K562 (cell line): Measurements from ENCODE around the gene CUL4B. TPM values are rescaled to one million over a fixed set of nuclear protein-coding genes. Genes with fewer than 3 reads are reported as not detected.

Source experiments
- BCOR ChIP-seq: fragments of 450-650 bp; IDR thresholded peaks from 2 replicates; pipeline ENCODE4 v1.6.1; 2016
- CCAR2 ChIP-seq: fragments of 200-400 bp; formaldehyde crosslinking; IDR thresholded peaks from 2 replicates; pipeline ENCODE4 v1.6.1; 2017; ENCODE audit warnings: mild to moderate bottlenecking, low read depth, low read length
- DPF2 ChIP-seq: fragments of 450-650 bp; IDR thresholded peaks from 2 replicates; pipeline ENCODE4 v1.6.1; 2016
- E4F1 ChIP-seq: fragments of 250-450 bp; sonication (Bioruptor Pico); IDR thresholded peaks from 2 replicates; pipeline ENCODE4 v1.5.0; 2021; ENCODE audit warnings: mild to moderate bottlenecking, borderline replicate concordance
- ELF4 ChIP-seq: fragments of 450-650 bp; formaldehyde crosslinking; IDR thresholded peaks from 2 replicates; pipeline ENCODE4 v1.4.0; 2022; ENCODE audit warnings: missing genetic modification characterization
- ETV5 ChIP-seq: sonication (generic); formaldehyde crosslinking; IDR thresholded peaks from 2 replicates; pipeline ENCODE4 v1.4.0; 2020; ENCODE audit warnings: low read depth, mild to moderate bottlenecking, missing genetic modification reagents
- MAFG ChIP-seq: fragments of 450-650 bp; conservative IDR thresholded peaks from 2 replicates; pipeline ENCODE4 v1.6.1; 2016; ENCODE audit warnings: missing genetic modification characterization, missing compliant biosample characterization
- NBN ChIP-seq: fragments of 450-650 bp; IDR thresholded peaks from 2 replicates; pipeline ENCODE4 v1.6.1; 2016; ENCODE audit warnings: low read depth, mild to moderate bottlenecking
- NFIC ChIP-seq: fragments of 450-650 bp; IDR thresholded peaks from 2 replicates; pipeline ENCODE4 v1.6.1; 2017; ENCODE audit warnings: mild to moderate bottlenecking, inconsistent platforms
- PRMT5 ChIP-seq: sonication (generic); formaldehyde crosslinking; IDR thresholded peaks from 2 replicates; pipeline ENCODE4 v1.5.0; 2020; ENCODE audit warnings: missing genetic modification reagents
- RBM39 ChIP-seq: fragments of 200-400 bp; formaldehyde crosslinking; optimal IDR thresholded peaks from 2 replicates; pipeline ENCODE3; 2018; ENCODE audit warnings: low read depth, low read length
- SIN3B ChIP-seq: fragments of 450-650 bp; IDR thresholded peaks from 2 replicates; pipeline ENCODE4 v1.6.1; 2017; ENCODE audit warnings: low read depth, mild to moderate bottlenecking, moderate library complexity
- SMARCC2 ChIP-seq: fragments of 450-650 bp; IDR thresholded peaks from 2 replicates; pipeline ENCODE4 v1.6.1; 2017; ENCODE audit warnings: antibody characterized with exemption, moderate library complexity, mild to moderate bottlenecking, low read depth
- SRSF1 ChIP-seq: fragments of 200-400 bp; formaldehyde crosslinking; IDR thresholded peaks from 2 replicates; pipeline ENCODE4 v1.6.1; 2017; ENCODE audit warnings: mild to moderate bottlenecking, low read depth, low read length, moderate library complexity
- TARDBP ChIP-seq: fragments of 450-650 bp; IDR thresholded peaks from 2 replicates; pipeline ENCODE4 v1.6.1; 2016
- TCF15 ChIP-seq: fragments of 250-450 bp; sonication (Bioruptor Pico); IDR thresholded peaks from 2 replicates; pipeline ENCODE4 v1.8.0; 2022; ENCODE audit warnings: moderate library complexity, mild to moderate bottlenecking, inconsistent platforms
- TFAM ChIP-seq: fragments of 250-450 bp; sonication (Bioruptor Pico); conservative IDR thresholded peaks from 2 replicates; pipeline ENCODE4 v1.5.0; 2021; ENCODE audit warnings: mild to moderate bottlenecking, moderate library complexity
- WHSC1 ChIP-seq: IDR thresholded peaks from one replicate; pipeline ENCODE4 v1.6.1; 2012; ENCODE audit warnings: low read length, control low read depth, inconsistent platforms
- ZBTB34 ChIP-seq: fragments of 250-450 bp; sonication (Bioruptor Pico); IDR thresholded peaks from 2 replicates; pipeline ENCODE4 v1.8.0; 2021; ENCODE audit warnings: mild to moderate bottlenecking, moderate library complexity
- ZMIZ1 ChIP-seq, 2 experiments: fragments of 150-350 bp in 1 of 2; IDR thresholded peaks; 2 replicates each; pipeline ENCODE4 v1.6.1; 2012 to 2016; ENCODE audit warnings: low read depth in 2 of 2, low read length in 2 of 2, mild to moderate bottlenecking in 1 of 2, moderate library complexity in 1 of 2
- ZNF124 ChIP-seq: sonication (generic); formaldehyde crosslinking; IDR thresholded peaks from 2 replicates; pipeline ENCODE4 v1.8.1; 2022; ENCODE audit warnings: missing genetic modification reagents
- ZSCAN32 ChIP-seq: fragments of 450-650 bp; formaldehyde crosslinking; IDR thresholded peaks from 2 replicates; pipeline ENCODE4 v1.4.0; 2020; ENCODE audit warnings: mild to moderate bottlenecking, moderate library complexity
- polyA plus RNA-seq, 8 experiments: library from polyadenylated mRNA; depleted of rRNA in 4 of 8; stranded (reverse) in 5 of 8; unstranded in 3 of 8; fragments of >200 nt; fragmentation: Nextera tagmentation in 2 of 8; fragmentation: Illumina TruSeq in 1 of 8; extraction: Ambion mirVana in 2 of 8; extraction: Trizol in 1 of 8; gene quantifications; 2 replicates each; pipeline versions ENCODE4 v1.2.1 to v1.2.3, GENCODE V29; 2011 to 2014; ENCODE audit warnings: inconsistent platforms in 1 of 8, missing spikeins in 1 of 8
- total RNA-seq, 7 experiments: library from RNA; depleted of rRNA in 6 of 7; stranded (reverse); fragments of >200 nt in 6 of 7; fragmentation: Illumina TruSeq in 2 of 7; extraction: Trizol in 2 of 7; gene quantifications; 2 replicates each; pipeline versions ENCODE4 v1.2.1 to v1.2.3, GENCODE V29; 2011 to 2021; ENCODE audit warnings: low replicate concordance in 1 of 7

CUL4B gene
- total and polyA plus RNA-seq, 9 of the 15 experiments (the other 6 are each of a cell fraction or from before 2014, with no cell fraction given) = 15.0 to 41.7 (median 37.5) TPM

GRCh38 chrX:120560405-120560841, 339 bp downstream of the CUL4B start (continued):
- TF ChIP-seq ZMIZ1 (IDR thresholded peaks at IDR 0.05; ENCODE audit: low read depth in 2 of 2, low read length in 2 of 2) (no peak), SIN3B (no peak), DPF2 (peak; percentile 53), ZSCAN32 (CRISPR knock-in tag) (no peak), SMARCC2 (no peak), BCOR (no peak; the same call in 1 of the 2 replicates), E4F1 (no peak), RBM39 (no peak), ZBTB34 (CRISPR knock-in tag) (no peak), TCF15 (CRISPR knock-in tag) (no peak), TARDBP (no peak), ZNF124 (CRISPR knock-in tag) (no peak), ETV5 (CRISPR knock-in tag) (no peak), MAFG (no peak), ELF4 (0 out of 2 replicates have a peak, but pooled peaks have one; percentile 22), TFAM (CRISPR knock-in tag) (no peak), NFIC (peak; percentile 8; the same call in 1 of the 2 replicates), SRSF1 (no peak), NBN (0 out of 2 replicates have a peak, but pooled peaks have one; percentile 59), PRMT5 (CRISPR knock-in tag) (no peak), CCAR2 (no peak), WHSC1 (no peak)
